ENCODE measurements around the gene BTG1.
"Not testable (repeated sequence)": the region's sequence is repeated elsewhere in the genome, so short reads cannot be mapped to it uniquely, and the experiment has no call there.

DNA sequence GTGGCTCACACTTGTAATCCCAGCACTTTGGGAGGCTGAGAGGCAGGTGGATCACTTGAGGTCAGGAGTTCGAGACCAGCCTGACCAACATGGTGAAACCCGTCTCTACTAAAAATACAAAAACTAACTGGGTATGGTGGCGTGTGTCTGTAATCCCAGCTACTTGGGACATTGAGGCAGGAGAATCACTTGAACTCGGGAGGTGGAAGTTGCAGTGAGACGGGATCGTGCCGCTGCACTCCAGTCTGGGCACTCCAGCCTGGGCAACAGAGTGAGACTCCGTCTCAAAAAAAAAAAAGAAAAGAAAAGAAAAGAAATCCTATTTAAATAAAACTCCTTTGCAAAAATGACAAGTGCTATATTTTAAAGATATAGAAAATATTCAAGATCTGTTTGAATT, 10.1 kb downstream of the BTG1 start:
- TF ChIP-seq, protein P1, sequence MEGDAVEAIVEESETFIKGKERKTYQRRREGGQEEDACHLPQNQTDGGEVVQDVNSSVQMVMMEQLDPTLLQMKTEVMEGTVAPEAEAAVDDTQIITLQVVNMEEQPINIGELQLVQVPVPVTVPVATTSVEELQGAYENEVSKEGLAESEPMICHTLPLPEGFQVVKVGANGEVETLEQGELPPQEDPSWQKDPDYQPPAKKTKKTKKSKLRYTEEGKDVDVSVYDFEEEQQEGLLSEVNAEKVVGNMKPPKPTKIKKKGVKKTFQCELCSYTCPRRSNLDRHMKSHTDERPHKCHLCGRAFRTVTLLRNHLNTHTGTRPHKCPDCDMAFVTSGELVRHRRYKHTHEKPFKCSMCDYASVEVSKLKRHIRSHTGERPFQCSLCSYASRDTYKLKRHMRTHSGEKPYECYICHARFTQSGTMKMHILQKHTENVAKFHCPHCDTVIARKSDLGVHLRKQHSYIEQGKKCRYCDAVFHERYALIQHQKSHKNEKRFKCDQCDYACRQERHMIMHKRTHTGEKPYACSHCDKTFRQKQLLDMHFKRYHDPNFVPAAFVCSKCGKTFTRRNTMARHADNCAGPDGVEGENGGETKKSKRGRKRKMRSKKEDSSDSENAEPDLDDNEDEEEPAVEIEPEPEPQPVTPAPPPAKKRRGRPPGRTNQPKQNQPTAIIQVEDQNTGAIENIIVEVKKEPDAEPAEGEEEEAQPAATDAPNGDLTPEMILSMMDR (IDR thresholded peaks at IDR 0.05; ENCODE audit: low read depth, low read length, missing input control): not testable (repeated sequence)
- TF ChIP-seq RAD21 (IDR thresholded peaks at IDR 0.05); JUND (IDR thresholded peaks at IDR 0.05); GABPA (IDR thresholded peaks at IDR 0.05 in 1 of 2, conservative IDR thresholded peaks at IDR 0.05 in 1 of 2); SP1 (IDR thresholded peaks at IDR 0.05); HNF4G (IDR thresholded peaks at IDR 0.05); RXRA (IDR thresholded peaks at IDR 0.05); TAF1 (conservative IDR thresholded peaks at IDR 0.05); EGR1 (IDR thresholded peaks at IDR 0.05; ENCODE audit: low read depth in 2 of 2): not testable (repeated sequence)
- TF ChIP-seq, protein P2, sequence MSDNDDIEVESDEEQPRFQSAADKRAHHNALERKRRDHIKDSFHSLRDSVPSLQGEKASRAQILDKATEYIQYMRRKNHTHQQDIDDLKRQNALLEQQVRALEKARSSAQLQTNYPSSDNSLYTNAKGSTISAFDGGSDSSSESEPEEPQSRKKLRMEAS (IDR thresholded peaks at IDR 0.05): not testable (repeated sequence)
- TF ChIP-seq, protein P3, sequence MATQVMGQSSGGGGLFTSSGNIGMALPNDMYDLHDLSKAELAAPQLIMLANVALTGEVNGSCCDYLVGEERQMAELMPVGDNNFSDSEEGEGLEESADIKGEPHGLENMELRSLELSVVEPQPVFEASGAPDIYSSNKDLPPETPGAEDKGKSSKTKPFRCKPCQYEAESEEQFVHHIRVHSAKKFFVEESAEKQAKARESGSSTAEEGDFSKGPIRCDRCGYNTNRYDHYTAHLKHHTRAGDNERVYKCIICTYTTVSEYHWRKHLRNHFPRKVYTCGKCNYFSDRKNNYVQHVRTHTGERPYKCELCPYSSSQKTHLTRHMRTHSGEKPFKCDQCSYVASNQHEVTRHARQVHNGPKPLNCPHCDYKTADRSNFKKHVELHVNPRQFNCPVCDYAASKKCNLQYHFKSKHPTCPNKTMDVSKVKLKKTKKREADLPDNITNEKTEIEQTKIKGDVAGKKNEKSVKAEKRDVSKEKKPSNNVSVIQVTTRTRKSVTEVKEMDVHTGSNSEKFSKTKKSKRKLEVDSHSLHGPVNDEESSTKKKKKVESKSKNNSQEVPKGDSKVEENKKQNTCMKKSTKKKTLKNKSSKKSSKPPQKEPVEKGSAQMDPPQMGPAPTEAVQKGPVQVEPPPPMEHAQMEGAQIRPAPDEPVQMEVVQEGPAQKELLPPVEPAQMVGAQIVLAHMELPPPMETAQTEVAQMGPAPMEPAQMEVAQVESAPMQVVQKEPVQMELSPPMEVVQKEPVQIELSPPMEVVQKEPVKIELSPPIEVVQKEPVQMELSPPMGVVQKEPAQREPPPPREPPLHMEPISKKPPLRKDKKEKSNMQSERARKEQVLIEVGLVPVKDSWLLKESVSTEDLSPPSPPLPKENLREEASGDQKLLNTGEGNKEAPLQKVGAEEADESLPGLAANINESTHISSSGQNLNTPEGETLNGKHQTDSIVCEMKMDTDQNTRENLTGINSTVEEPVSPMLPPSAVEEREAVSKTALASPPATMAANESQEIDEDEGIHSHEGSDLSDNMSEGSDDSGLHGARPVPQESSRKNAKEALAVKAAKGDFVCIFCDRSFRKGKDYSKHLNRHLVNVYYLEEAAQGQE (IDR thresholded peaks at IDR 0.05): not testable (repeated sequence)

Data from liver (tissue), 3 donors.